H1 (cell line): ENCODE measurements around the gene TRO. TPM values are rescaled to one million over a fixed set of nuclear protein-coding genes. Genes with fewer than 3 reads are reported as not detected.

Source experiments
- BACH1 ChIP-seq: IDR thresholded peaks from 2 replicates; pipeline ENCODE4 v1.6.1; 2012; ENCODE audit warnings: low read length, improper control_type of control experiment
- CHD1 ChIP-seq: IDR thresholded peaks from 2 replicates; pipeline ENCODE4 v1.6.1; 2012; ENCODE audit warnings: low read depth, low read length, improper control_type of control experiment
- CTBP2 ChIP-seq: IDR thresholded peaks from 2 replicates; pipeline ENCODE4 v1.7.0; 2011; ENCODE audit warnings: borderline replicate concordance, mild to moderate bottlenecking, moderate library complexity, mixed read lengths, low read length; ENCODE audit not compliant: insufficient read depth, insufficient read length
- CTCF ChIP-seq, 3 experiments: IDR thresholded peaks; 1 replicate in 2 of 3; 2 replicates in 1 of 3; pipeline versions ENCODE4 v1.5.1 to v1.6.1; 2011; ENCODE audit warnings: low read length in 3 of 3, mild to moderate bottlenecking in 3 of 3, inconsistent platforms in 2 of 3, low read depth in 1 of 3, moderate library complexity in 1 of 3; ENCODE audit not compliant: insufficient read depth in 1 of 3; ENCODE audit errors: control extremely low read depth in 1 of 3
- SP1 ChIP-seq: IDR thresholded peaks from 2 replicates; pipeline ENCODE4 v1.6.1; 2011; ENCODE audit warnings: low read depth, low read length
- TBP ChIP-seq: IDR thresholded peaks from 2 replicates; pipeline ENCODE4 v1.6.1; 2011; ENCODE audit warnings: low read depth, low read length, improper control_type of control experiment
- ZNF274 ChIP-seq: IDR thresholded peaks from 2 replicates; pipeline ENCODE4 v1.7.0; 2012; ENCODE audit warnings: low read length, borderline replicate concordance; ENCODE audit errors: extremely low read depth
- polyA plus RNA-seq, 7 experiments: library from polyadenylated mRNA; depleted of rRNA in 3 of 7; stranded (reverse) in 5 of 7; unstranded in 2 of 7; fragments of >200 nt in 5 of 7; fragments of 200-250 nt in 2 of 7; gene quantifications; 1 replicate in 5 of 7; 2 replicates in 1 of 7; 4 replicates in 1 of 7; pipeline versions ENCODE4 v1.2.1 to v1.2.3, GENCODE V29; 2011 to 2013; ENCODE audit warnings: missing spikeins in 2 of 7, mixed read lengths in 2 of 7
- total RNA-seq: library from RNA; stranded (reverse); fragmentation: NEBNext Ultra II Directional; extraction: Animal tissue kit (Norgen Biotek cat#: 25700); gene quantifications from 2 replicates; pipeline ENCODE4 v1.2.1, GENCODE V29; 2021
- TF ChIP-seq, protein P1 (sequence below): IDR thresholded peaks from 2 replicates; pipeline ENCODE4 v1.6.1; 2012; ENCODE audit warnings: inconsistent platforms

The TRO gene
- total and polyA plus RNA-seq, 2 of the 8 experiments (the other 6 are each of a cell fraction or from before 2014, with no cell fraction given), result 49.5 to 57.6 TPM

GRCh38 chrX:54930291-54931049 lies 9.8 kb downstream of the TRO start (continued):
- TF ChIP-seq, protein P1, sequence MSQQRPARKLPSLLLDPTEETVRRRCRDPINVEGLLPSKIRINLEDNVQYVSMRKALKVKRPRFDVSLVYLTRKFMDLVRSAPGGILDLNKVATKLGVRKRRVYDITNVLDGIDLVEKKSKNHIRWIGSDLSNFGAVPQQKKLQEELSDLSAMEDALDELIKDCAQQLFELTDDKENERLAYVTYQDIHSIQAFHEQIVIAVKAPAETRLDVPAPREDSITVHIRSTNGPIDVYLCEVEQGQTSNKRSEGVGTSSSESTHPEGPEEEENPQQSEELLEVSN, result no peak
- TF ChIP-seq CHD1 (no peak), TBP (no peak), SP1 (no peak), ZNF274 (no peak), CTCF (IDR thresholded peaks at IDR 0.05; ENCODE audit: control extremely low read depth in 1 of 3, insufficient read depth in 1 of 3, low read depth in 1 of 3, low read length in 3 of 3) (no peak), BACH1 (no peak), CTBP2 (no peak)
